K562 (cell line): ENCODE results near the gene FAM200B. TPM values are rescaled to one million over a fixed set of nuclear protein-coding genes. Genes with fewer than 3 reads are reported as not detected.

ENCODE experiments used
- ATAC-seq: fragments of 200-7000 bp; cut with Tn5 transposase; 3 replicates; pipeline ENCODE4 v1.9.1; 2020; ENCODE audit warnings: moderate library complexity
- BruUV-seq: library from RNA; stranded (reverse); fragments of 400-500 nt; replicated peaks from 2 replicates; lab custom pipeline; 2021; lab: Mats Ljungman, UMichigan
- CTCF ChIA-PET: fragments of 300-600 bp; formaldehyde crosslinking; extraction: SDS; loops from one replicate; lab custom pipeline; 2021; ENCODE audit warnings: low intra/inter-chr PET ratio; lab: Yijun Ruan, JAX
- POLR2A ChIA-PET: fragments of 300-600, 350-650 bp; sonication (Branson Sonifier 250); formaldehyde crosslinking; extraction: SDS; loops from one replicate; lab custom pipeline; 2021; ENCODE audit warnings: antibody characterized with exemption, inconsistent platforms; lab: Yijun Ruan, JAX
- DNase-seq, 4 experiments: peaks; one replicate each; pipeline versions ENCODE4 v3.0.0 to v3.0.0-alpha.2; 2011 to 2018; ENCODE audit warnings: low spot score in 3 of 4, mixed read lengths in 3 of 4; ENCODE audit errors: extremely low read depth in 1 of 4
- FAIRE-seq: peaks from 2 replicates; lab custom pipeline; 2011; peaks lifted over from hg19 to GRCh38; lab: Jason Lieb, UNC
- H2AFZ ChIP-seq: 2 replicates; pipeline ENCODE4 v1.6.0; 2011; ENCODE audit warnings: low read depth, low read length, control low read depth, inconsistent platforms
- H3K27ac ChIP-seq: fragments of 200-600 bp; 3 replicates; pipeline ENCODE4 v1.8.0; 2011; ENCODE audit warnings: low read depth, mild to moderate bottlenecking, control low read depth, inconsistent platforms, low read length, moderate library complexity, mixed read lengths; ENCODE audit errors: extremely low read depth
- H3K27me3 ChIP-seq, 2 experiments: fragments of 300-600 bp in 1 of 2; 2 replicates in 1 of 2; 3 replicates in 1 of 2; pipeline versions ENCODE4 v1.6.0 to v1.8.0; 2011; ENCODE audit warnings: inconsistent platforms in 2 of 2, low read length in 2 of 2, mild to moderate bottlenecking in 1 of 2, mixed read lengths in 1 of 2, moderate library complexity in 1 of 2; ENCODE audit not compliant: control insufficient read depth in 2 of 2, insufficient read depth in 2 of 2
- H3K36me3 ChIP-seq: fragments of 300-600 bp; 3 replicates; pipeline ENCODE4 v1.8.0; 2011; ENCODE audit warnings: mild to moderate bottlenecking, low read length, inconsistent platforms; ENCODE audit not compliant: control insufficient read depth, insufficient read depth
- H3K4me1 ChIP-seq, 2 experiments: fragments of 200-600 bp in 1 of 2; replicated peaks in 1 of 2; 2 replicates in 1 of 2; 3 replicates in 1 of 2; pipeline versions ENCODE4 v1.5.1 to v1.8.0; 2011; ENCODE audit warnings: inconsistent platforms in 2 of 2, low read length in 2 of 2, mild to moderate bottlenecking in 1 of 2, mixed read lengths in 1 of 2, moderate library complexity in 1 of 2; ENCODE audit not compliant: control insufficient read depth in 2 of 2, insufficient read depth in 2 of 2
- H3K4me2 ChIP-seq: 2 replicates; pipeline ENCODE4 v1.6.1; 2011; ENCODE audit warnings: low read length, control low read depth, inconsistent platforms, mixed read lengths; ENCODE audit not compliant: insufficient read depth
- H3K4me3 ChIP-seq: fragments of 200-600 bp; sonication (generic), shearing (Covaris generic); 2 replicates; pipeline ENCODE4 v1.5.1; 2016; ENCODE audit warnings: control low read depth, inconsistent platforms
- H3K79me2 ChIP-seq: fragments of 200-600 bp; 3 replicates; pipeline ENCODE4 v1.8.0; 2011; ENCODE audit warnings: low read length, inconsistent platforms; ENCODE audit not compliant: control insufficient read depth, insufficient read depth
- H3K9ac ChIP-seq, 2 experiments: 2 replicates each; pipeline versions ENCODE4 v1.6.0 to v1.6.1; 2011; ENCODE audit warnings: low read depth in 2 of 2, low read length in 2 of 2, control low read depth in 1 of 2, inconsistent platforms in 1 of 2, mild to moderate bottlenecking in 1 of 2, mixed read lengths in 1 of 2; ENCODE audit not compliant: insufficient read depth in 1 of 2
- H3K9me1 ChIP-seq: one replicate; pipeline ENCODE4 v1.6.0; 2011; ENCODE audit warnings: inconsistent platforms, mild to moderate bottlenecking, low read length, moderate library complexity; ENCODE audit not compliant: control insufficient read depth, insufficient read depth
- H3K9me3 ChIP-seq: replicated peaks from 2 replicates; pipeline ENCODE4 v1.5.1; 2011; ENCODE audit warnings: low read depth, low read length, inconsistent platforms; ENCODE audit not compliant: control insufficient read depth, insufficient read depth
- H4K20me1 ChIP-seq: replicated peaks from 2 replicates; pipeline ENCODE4 v1.6.1; 2011; ENCODE audit warnings: low read length, inconsistent platforms, mixed read lengths; ENCODE audit not compliant: control insufficient read depth, insufficient read depth
- DACH1 ChIP-seq: fragments of 450-650 bp; IDR thresholded peaks from 2 replicates; pipeline ENCODE4 v1.6.1; 2018; ENCODE audit not compliant: partially characterized antibody
- EP400 ChIP-seq: fragments of 450-650 bp; IDR thresholded peaks from 2 replicates; pipeline ENCODE4 v1.6.1; 2017; ENCODE audit warnings: antibody characterized with exemption, mild to moderate bottlenecking, moderate library complexity
- HMBOX1 ChIP-seq: sonication (generic); IDR thresholded peaks from 2 replicates; pipeline ENCODE4 v1.6.1; 2016
- POU5F1 ChIP-seq: fragments of 150-350 bp; IDR thresholded peaks from 2 replicates; pipeline ENCODE4 v1.6.1; 2014; ENCODE audit warnings: borderline replicate concordance, low read length, low read depth, mild to moderate bottlenecking; ENCODE audit not compliant: partially characterized antibody
- ZFX ChIP-seq: sonication (generic); formaldehyde crosslinking; IDR thresholded peaks from 2 replicates; pipeline ENCODE4 v1.8.0; 2022; ENCODE audit warnings: mild to moderate bottlenecking, missing genetic modification reagents, moderate library complexity
- WGBS: fragments of 100-300 bp; shearing (Covaris generic); methylation state at CpG from one replicate; pipeline ENCODE4 v1.1.6; 2016; ENCODE audit warnings: low coverage, mixed read lengths; ENCODE audit not compliant: insufficient coverage; ENCODE audit errors: missing lambda C conversion rate; 5-methylcytosine and 5-hydroxymethylcytosine counted together
- in situ Hi-C: fragments of 300-500 bp; cut with MboI; formaldehyde crosslinking; loops from 4 replicates; pipeline ENCODE4 v1.15.0; 2018; ENCODE audit warnings: inconsistent platforms, mixed read lengths
- intact Hi-C: fragments of 100-400 bp; cut with micrococcal nuclease; formaldehyde crosslinking; loops from 2 replicates; pipeline ENCODE4 v1.14.2; 2022
- polyA plus RNA-seq, 8 experiments: library from polyadenylated mRNA; depleted of rRNA in 4 of 8; stranded (reverse) in 5 of 8; unstranded in 3 of 8; fragments of >200 nt; fragmentation: Nextera tagmentation in 2 of 8; fragmentation: Illumina TruSeq in 1 of 8; extraction: Ambion mirVana in 2 of 8; extraction: Trizol in 1 of 8; gene quantifications; 2 replicates each; pipeline versions ENCODE4 v1.2.1 to v1.2.3, GENCODE V29; 2011 to 2014; ENCODE audit warnings: inconsistent platforms in 1 of 8, missing spikeins in 1 of 8
- total RNA-seq, 7 experiments: library from RNA; depleted of rRNA in 6 of 7; stranded (reverse); fragments of >200 nt in 6 of 7; fragmentation: Illumina TruSeq in 2 of 7; extraction: Trizol in 2 of 7; gene quantifications; 2 replicates each; pipeline versions ENCODE4 v1.2.1 to v1.2.3, GENCODE V29; 2011 to 2021; ENCODE audit warnings: low replicate concordance in 1 of 7
- TF ChIP-seq, protein P1 (sequence below): fragments of 250-450 bp; sonication (Bioruptor Pico); IDR thresholded peaks from 2 replicates; pipeline ENCODE4 v1.4.0; 2020; ENCODE audit warnings: mild to moderate bottlenecking

The FAM200B gene
- total and polyA plus RNA-seq, 9 of the 15 experiments (the other 6 are each of a cell fraction or from before 2014, with no cell fraction given), result 17.4 to 48.0 (median 25.5) TPM

DNA sequence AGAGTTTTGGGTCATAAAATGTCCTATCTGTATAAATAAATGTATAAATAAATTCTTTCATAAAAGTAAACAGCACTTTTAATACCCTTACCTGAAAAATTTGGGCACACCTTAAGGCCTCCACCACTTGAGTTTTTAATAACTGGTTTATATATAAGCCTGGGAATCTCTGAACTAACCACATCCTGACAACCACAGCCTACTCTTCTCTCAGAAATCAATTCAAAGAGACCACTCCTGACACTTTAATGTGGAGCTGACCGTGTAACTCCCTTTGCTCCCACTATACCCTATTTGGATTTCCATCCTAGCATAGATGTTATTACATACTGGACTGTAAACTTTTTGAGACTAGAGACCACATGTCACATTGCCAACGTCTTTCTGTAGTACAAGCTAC lies 30.0 kb upstream of the FAM200B start:
- TF ChIP-seq EP400 (0 out of 2 replicates have a peak, but pooled peaks have one; percentile 15), DACH1 (no peak)
- ChIA-PET POLR2A (no interaction called here), CTCF (no interaction called here)
- ATAC-seq (peak; percentile 1), DNase-seq (no peak), FAIRE-seq (no peak)
- Histone ChIP-seq H3K9me1 (no peaks in the 10 kb centered on the region), H3K4me2 (peak overlapping the region; percentile 44), H3K36me3 (0 out of 3 replicates have a peak, but pooled peaks cover 5% of the 10 kb centered on the region), H3K9ac (peak overlapping the region in 1 of 2 experiments; percentile 82; a peak in 2 of 4 replicates), H3K4me3 (no peak overlapping the region), H3K4me1 (peaks cover 15 to 21% of the 10 kb centered on the region in 2 experiments), H3K9me3 (0 out of 2 replicates have a peak, but pooled peaks cover 3% of the 10 kb centered on the region), H3K79me2 (peaks cover 80% of the 10 kb centered on the region), H3K27ac (peak overlapping the region; percentile 81), H3K27me3 (no peaks in the 10 kb centered on the region), H4K20me1 (no peaks in the 10 kb centered on the region), H2AFZ (no peak overlapping the region)
- 4% methylated on average over 2 of the region's 2 CpGs for WGBS
- intact Hi-C loops, result loop anchor here (5.0 to 10.0 kb wide), 5 partner anchors 66 to 647 kb away; partner anchors contain the start of genes CPEB2 and TAPT1
- in situ Hi-C loops, result loop anchor here (25.0 kb wide), 1 partner anchor 639 kb away; the partner anchor contains the start of gene CPEB2
- BruUV-seq, result no TSS peak

DNA sequence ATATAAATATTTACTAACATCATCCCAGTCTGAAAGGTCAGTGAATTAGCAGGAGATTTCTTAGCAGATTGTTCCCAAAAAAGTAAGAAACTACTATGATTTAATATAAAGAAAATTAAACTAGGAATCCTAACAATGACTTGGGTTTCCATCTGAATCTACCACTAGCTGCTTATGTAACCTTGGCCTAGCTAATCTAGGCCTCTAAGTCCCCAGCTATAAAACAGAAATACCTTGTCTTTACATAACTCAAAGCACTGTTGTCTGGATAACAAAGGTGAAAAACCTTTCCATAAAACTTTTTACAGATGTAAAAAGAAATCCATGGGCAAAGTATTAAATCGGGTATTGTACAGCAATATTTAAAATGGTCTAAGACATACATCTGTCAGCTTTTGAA lies 29.4 kb upstream of the FAM200B start:
- in situ Hi-C loops (loop anchor here (25.0 kb wide), 1 partner anchor 640 kb away; the partner anchor contains the start of gene CPEB2), intact Hi-C loops (loop anchor here (5.0 to 10.0 kb wide), 5 partner anchors 65 to 647 kb away; partner anchors contain the start of genes CPEB2 and TAPT1)
- no TSS peak for BruUV-seq
- DNase-seq (no peak), ATAC-seq (no peak), FAIRE-seq (no peak)
- peak; percentile 39 for TF ChIP-seq ZFX (CRISPR knock-in tag)
- TF ChIP-seq POU5F1, result no peak
- TF ChIP-seq, protein P1, sequence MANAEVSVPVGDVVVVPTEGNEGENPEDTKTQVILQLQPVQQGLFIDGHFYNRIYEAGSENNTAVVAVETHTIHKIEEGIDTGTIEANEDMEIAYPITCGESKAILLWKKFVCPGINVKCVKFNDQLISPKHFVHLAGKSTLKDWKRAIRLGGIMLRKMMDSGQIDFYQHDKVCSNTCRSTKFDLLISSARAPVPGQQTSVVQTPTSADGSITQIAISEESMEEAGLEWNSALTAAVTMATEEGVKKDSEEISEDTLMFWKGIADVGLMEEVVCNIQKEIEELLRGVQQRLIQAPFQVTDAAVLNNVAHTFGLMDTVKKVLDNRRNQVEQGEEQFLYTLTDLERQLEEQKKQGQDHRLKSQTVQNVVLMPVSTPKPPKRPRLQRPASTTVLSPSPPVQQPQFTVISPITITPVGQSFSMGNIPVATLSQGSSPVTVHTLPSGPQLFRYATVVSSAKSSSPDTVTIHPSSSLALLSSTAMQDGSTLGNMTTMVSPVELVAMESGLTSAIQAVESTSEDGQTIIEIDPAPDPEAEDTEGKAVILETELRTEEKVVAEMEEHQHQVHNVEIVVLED, result no peak
- TF ChIP-seq HMBOX1, result peak; percentile 14; the same call in 1 of the 2 replicates
- POLR2A ChIA-PET, result no interaction called here
- H3K9me3 ChIP-seq, result 0 out of 2 replicates have a peak, but pooled peaks cover 3% of the 10 kb centered on the region
- 0% methylated on average over 1 of the region's 1 CpG for WGBS
- peaks cover 77% of the 10 kb centered on the region for H3K79me2 ChIP-seq
- H3K9me1 ChIP-seq, result no peaks in the 10 kb centered on the region
- H4K20me1 ChIP-seq, result no peaks in the 10 kb centered on the region
- H3K9ac ChIP-seq, result peak overlapping the region in 1 of 2 experiments; percentile 82; a peak in 2 of 4 replicates
- peaks cover 15 to 21% of the 10 kb centered on the region in 2 experiments for H3K4me1 ChIP-seq
- H3K4me2 ChIP-seq, result peak overlapping the region; percentile 44; the same call in 1 of the 2 replicates
- CTCF ChIA-PET, result no interaction called here
- H3K36me3 ChIP-seq, result peaks cover 7% of the 10 kb centered on the region; the same call in 1 of the 3 replicates
- H2AFZ ChIP-seq, result no peak overlapping the region
- peak overlapping the region; percentile 81; the same call in 2 of the 3 replicates for H3K27ac ChIP-seq
- no peak overlapping the region for H3K4me3 ChIP-seq
- no peaks in the 10 kb centered on the region for H3K27me3 ChIP-seq
